DLD1 (cell line): Measurements from ENCODE around the gene ESR1.

Experiments
- in situ Hi-C: cut with HindIII; loops from 2 replicates; pipeline ENCODE4 v1.10.0; 2017; ENCODE audit warnings: low sequenced_read_pairs

Gene ESR1

GRCh38 chr6:152166897-152167296 is 359.4 kb downstream of the ESR1 start:
- in situ Hi-C loops, result no loop called here

- in situ Hi-C loops, result no loop called here
Observed at GRCh38 chr6:152167641-152168603, 360.4 kb downstream of the ESR1 start.

GRCh38 chr6:152170313-152170701 is 362.8 kb downstream of the ESR1 start:
- in situ Hi-C loops, result no loop called here

GRCh38 chr6:152170702-152171667 is 363.5 kb downstream of the ESR1 start:
- in situ Hi-C loops, result no loop called here

- in situ Hi-C loops, result no loop called here
Observed at GRCh38 chr6:152173321-152173720, 365.8 kb downstream of the ESR1 start.

- in situ Hi-C loops, result no loop called here
Observed at GRCh38 chr6:152173957-152174356, 366.5 kb downstream of the ESR1 start.

- in situ Hi-C loops, result no loop called here
Observed at GRCh38 chr6:152176268-152176667, 368.8 kb downstream of the ESR1 start.
